Parathyroid adenoma (tissue), 2 donors: ENCODE results near the gene EPHA4.

Source experiments
- H2AFZ ChIP-seq: fragments of 300-600 bp; sonication (generic); one replicate; pipeline ENCODE4 v1.7.0; 2017; ENCODE audit warnings: antibody characterized with exemption, mild to moderate bottlenecking
- H3K27ac ChIP-seq: fragments of 300-600 bp; sonication (generic); one replicate; pipeline ENCODE4 v1.7.0; 2017
- H3K27me3 ChIP-seq: fragments of 300-600 bp; sonication (generic); one replicate; pipeline ENCODE4 v1.7.0; 2017; ENCODE audit warnings: low read length; ENCODE audit not compliant: control insufficient read depth, insufficient read depth
- H3K36me3 ChIP-seq: fragments of 300-600 bp; sonication (generic); one replicate; pipeline ENCODE4 v1.7.0; 2017; ENCODE audit warnings: low read length; ENCODE audit not compliant: control insufficient read depth, insufficient read depth
- H3K4me1 ChIP-seq: fragments of 300-600 bp; sonication (generic); one replicate; pipeline ENCODE4 v1.7.0; 2017; ENCODE audit warnings: control low read depth
- H3K4me2 ChIP-seq: fragments of 300-600 bp; sonication (generic); one replicate; pipeline ENCODE4 v1.7.0; 2017; ENCODE audit warnings: low read length
- H3K4me3 ChIP-seq: fragments of 300-600 bp; sonication (generic); one replicate; pipeline ENCODE4 v1.7.0; 2017; ENCODE audit warnings: low read depth, low read length
- H3K79me2 ChIP-seq: fragments of 300-600 bp; sonication (generic); one replicate; pipeline ENCODE4 v1.7.0; 2017; ENCODE audit warnings: control low read depth
- H3K9ac ChIP-seq: fragments of 300-600 bp; sonication (generic); one replicate; pipeline ENCODE4 v1.7.0; 2017; ENCODE audit warnings: mild to moderate bottlenecking
- H3K9me3 ChIP-seq: fragments of 300-600 bp; sonication (generic); one replicate; pipeline ENCODE4 v1.7.0; 2017; ENCODE audit warnings: low read length; ENCODE audit not compliant: control insufficient read depth
- CTCF ChIP-seq: fragments of 300-600 bp; sonication (generic); IDR thresholded peaks from one replicate; pipeline ENCODE4 v1.7.0; 2017; ENCODE audit warnings: antibody characterized with exemption, mild to moderate bottlenecking
- donor health status: primary hyperparathyroidism.

EPHA4 gene

DNA sequence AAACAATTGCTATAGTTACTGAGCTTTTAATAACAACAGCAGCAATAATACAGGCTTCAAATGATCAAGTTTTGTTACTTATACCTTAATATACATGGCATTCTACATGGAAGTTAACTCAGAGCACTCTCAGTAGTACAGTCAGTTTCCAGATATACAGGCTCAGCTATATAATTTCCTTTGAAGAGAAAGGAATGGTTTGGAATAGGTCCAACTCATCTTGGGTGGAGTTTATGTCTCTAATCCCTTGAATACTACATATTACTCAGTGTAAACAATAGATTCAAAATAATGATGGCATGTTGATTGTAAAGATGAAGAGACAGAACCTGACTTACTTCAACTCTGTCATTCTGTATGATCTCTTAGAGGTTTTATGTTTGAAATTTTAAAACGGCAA lies 174.9 kb downstream of the EPHA4 start:
- Histone ChIP-seq H3K27me3 (no peaks in the 10 kb centered on the region), H3K79me2 (no peaks in the 10 kb centered on the region)
- no peak for TF ChIP-seq CTCF

GRCh38 chr2:221392228-221392881 lies 179.7 kb downstream of the EPHA4 start:
- Histone ChIP-seq H3K36me3 (no peaks in the 10 kb centered on the region), H3K9ac (no peak overlapping the region), H2AFZ (no peak overlapping the region), H3K9me3 (no peaks in the 10 kb centered on the region), H3K4me2 (no peak overlapping the region), H3K79me2 (no peaks in the 10 kb centered on the region), H3K4me1 (no peaks in the 10 kb centered on the region), H3K4me3 (no peak overlapping the region), H3K27ac (no peak overlapping the region), H3K27me3 (no peaks in the 10 kb centered on the region)
- TF ChIP-seq CTCF: no peak

More for the DNA sequence above, 174.9 kb downstream of the EPHA4 start:
- H3K4me1 ChIP-seq: no peaks in the 10 kb centered on the region
- H3K4me2 ChIP-seq: no peak overlapping the region
- no peak overlapping the region for H3K9ac ChIP-seq
- H3K36me3 ChIP-seq: no peaks in the 10 kb centered on the region
- H2AFZ ChIP-seq: no peak overlapping the region
- H3K27ac ChIP-seq: no peak overlapping the region
- H3K9me3 ChIP-seq: no peaks in the 10 kb centered on the region
- H3K4me3 ChIP-seq: no peak overlapping the region

GRCh38 chr2:221390878-221391277 lies 181.2 kb downstream of the EPHA4 start:
- TF ChIP-seq CTCF: no peak
- H3K79me2 ChIP-seq: no peaks in the 10 kb centered on the region
- no peaks in the 10 kb centered on the region for H3K4me1 ChIP-seq
- H3K27ac ChIP-seq: no peak overlapping the region
- no peaks in the 10 kb centered on the region for H3K9me3 ChIP-seq
- H3K9ac ChIP-seq: no peak overlapping the region
- H3K4me3 ChIP-seq: no peak overlapping the region
- H3K36me3 ChIP-seq: no peaks in the 10 kb centered on the region
- H3K27me3 ChIP-seq: no peaks in the 10 kb centered on the region
- no peak overlapping the region for H3K4me2 ChIP-seq
- no peak overlapping the region for H2AFZ ChIP-seq

- Histone ChIP-seq H3K27me3 (no peaks in the 10 kb centered on the region), H3K9me3 (no peaks in the 10 kb centered on the region), H3K9ac (no peak overlapping the region), H3K27ac (no peak overlapping the region), H3K4me2 (no peak overlapping the region), H2AFZ (no peak overlapping the region), H3K79me2 (no peaks in the 10 kb centered on the region), H3K36me3 (no peaks in the 10 kb centered on the region), H3K4me3 (no peak overlapping the region), H3K4me1 (no peaks in the 10 kb centered on the region)
- no peak for TF ChIP-seq CTCF
Measured at GRCh38 chr2:221389904-221390303, 182.2 kb downstream of the EPHA4 start.

DNA sequence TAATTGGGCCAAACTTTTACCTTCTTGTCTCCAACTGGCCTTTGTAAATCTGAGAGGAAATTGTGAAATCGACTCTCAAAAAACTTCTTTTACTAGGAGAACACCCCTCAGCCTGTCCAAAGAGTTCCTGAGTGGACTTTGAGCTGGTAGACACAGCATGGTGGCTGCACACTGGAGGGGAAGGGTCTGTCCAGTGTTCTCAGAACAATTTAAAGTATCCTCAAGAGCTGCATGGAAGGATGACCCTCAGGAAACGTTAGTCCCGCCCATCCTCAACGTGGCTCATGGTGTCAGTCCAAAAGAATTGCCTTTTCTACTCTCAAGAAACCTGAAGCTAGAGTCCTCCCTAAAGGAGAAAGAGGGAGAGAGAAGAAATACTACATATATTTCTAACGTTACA lies 182.7 kb downstream of the EPHA4 start:
- no peaks in the 10 kb centered on the region for H3K27me3 ChIP-seq
- no peak overlapping the region for H3K9ac ChIP-seq
- no peaks in the 10 kb centered on the region for H3K9me3 ChIP-seq
- no peak overlapping the region for H3K4me2 ChIP-seq
- no peak overlapping the region for H2AFZ ChIP-seq
- H3K79me2 ChIP-seq: no peaks in the 10 kb centered on the region
- H3K36me3 ChIP-seq: no peaks in the 10 kb centered on the region
- H3K27ac ChIP-seq: no peak overlapping the region
- no peak for TF ChIP-seq CTCF
- no peak overlapping the region for H3K4me3 ChIP-seq
- no peaks in the 10 kb centered on the region for H3K4me1 ChIP-seq
